ENCODE data around the gene IGSF11.

DNA sequence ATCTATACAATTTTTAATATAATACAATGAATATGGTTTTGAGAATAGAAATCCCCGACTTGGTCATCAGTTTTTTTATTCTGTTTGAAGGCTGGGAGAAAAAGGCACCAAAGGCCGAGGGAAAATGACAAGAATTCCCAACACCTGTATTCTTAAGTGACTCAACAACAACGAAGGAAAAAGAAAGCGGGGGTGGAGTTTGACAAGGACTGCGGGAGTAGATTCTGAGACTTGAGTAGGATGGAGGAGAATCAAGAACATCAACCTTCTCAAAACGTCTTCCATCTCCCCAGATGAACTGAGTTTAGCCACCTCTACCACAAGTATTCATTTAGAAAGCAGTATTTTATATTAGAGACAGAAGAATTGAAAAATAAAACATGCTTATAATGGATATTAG lies 107.2 kb downstream of the IGSF11 start:
- TF ChIP-seq CTCF (IDR thresholded peaks at IDR 0.05 in 8 of 11, conservative IDR thresholded peaks at IDR 0.05 in 3 of 11), result no peak
- no peak for TF ChIP-seq POLR2AphosphoS5 (IDR thresholded peaks at IDR 0.05)
